Transverse colon (tissue), 4 donors: Measurements from ENCODE around the gene MAGI2. TPM values are rescaled to one million over a fixed set of nuclear protein-coding genes. Genes with fewer than 3 reads are reported as not detected.

Source experiments
- DNase-seq: peaks from one replicate; pipeline ENCODE4 v3.0.0-alpha.2; 2019
- H3K27ac ChIP-seq, 4 donors: fragments of 200-600 bp; sonication (generic); 2 replicates each; pipeline ENCODE4 v1.5.1; 2016 to 2018; ENCODE audit warnings: inconsistent platforms in 4 of 4
- H3K27me3 ChIP-seq: fragments of 200-600 bp; sonication (generic); 2 replicates; pipeline ENCODE4 v1.5.1; 2017; ENCODE audit warnings: inconsistent platforms
- H3K36me3 ChIP-seq, 4 donors: fragments of 200-600 bp; sonication (generic); 2 replicates each; pipeline ENCODE4 v1.5.1; 2017 to 2019; ENCODE audit warnings: inconsistent platforms in 4 of 4
- H3K4me1 ChIP-seq, 4 donors: fragments of 200-600 bp; sonication (generic); 2 replicates each; pipeline ENCODE4 v1.5.1; 2017 to 2020; ENCODE audit warnings: inconsistent platforms in 4 of 4
- H3K4me3 ChIP-seq, 4 donors: fragments of 200-600 bp; sonication (generic); 1 replicate in 1 of 4; 2 replicates in 3 of 4; pipeline versions ENCODE4 v1.5.1 to v1.6.1; 2017 to 2019; ENCODE audit warnings: inconsistent platforms in 4 of 4
- H3K9me3 ChIP-seq, 2 donors: fragments of 200-600 bp; sonication (generic); 2 replicates each; pipeline ENCODE4 v1.5.1; 2017 to 2019; ENCODE audit warnings: inconsistent platforms in 2 of 2
- CTCF ChIP-seq, 5 experiments: fragments of 200-600 bp in 3 of 5; fragments of 450-650 bp in 2 of 5; sonication (generic) in 3 of 5; IDR thresholded peaks; 1 replicate in 2 of 5; 2 replicates in 3 of 5; pipeline ENCODE4 v1.5.1; 2016 to 2017; ENCODE audit warnings: antibody characterized with exemption in 5 of 5, inconsistent platforms in 3 of 5, mild to moderate bottlenecking in 2 of 5, moderate library complexity in 1 of 5
- EP300 ChIP-seq: sonication (generic); formaldehyde crosslinking; IDR thresholded peaks from one replicate; pipeline ENCODE4 v1.6.1; 2017; ENCODE audit warnings: antibody characterized with exemption, low read depth
- POLR2A ChIP-seq: fragments of 450-650 bp; IDR thresholded peaks from one replicate; pipeline ENCODE4 v1.6.1; 2016; ENCODE audit warnings: antibody characterized with exemption, mild to moderate bottlenecking, moderate library complexity
- POLR2AphosphoS5 ChIP-seq, 3 donors: sonication (generic); formaldehyde crosslinking; IDR thresholded peaks; one replicate each; pipeline ENCODE4 v1.6.1; 2016; ENCODE audit warnings: antibody characterized with exemption in 3 of 3
- WGBS, 2 donors: methylation state at CpG; one replicate each; pipeline ENCODE4 v1.1.5; 2018; ENCODE audit warnings: low coverage in 1 of 2; 5-methylcytosine and 5-hydroxymethylcytosine counted together
- in situ Hi-C, 4 donors: fragments of 200-750 bp; cut with MboI; loops; one replicate each; pipeline versions ENCODE4 v1.15.0 to v1.15.1; 2017; ENCODE audit warnings: low sequenced_read_pairs in 3 of 4, low pct_ligation_motif_present in 1 of 4, low pct_unique_long_range_greater_than_20kb in 1 of 4
- intact Hi-C: fragments of 100-400 bp; cut with DNase I; formaldehyde crosslinking; loops from one replicate; pipeline ENCODE4 v1.15.1; 2023; ENCODE audit warnings: low total_unique reads
- total RNA-seq, 4 donors: library from RNA; depleted of rRNA; stranded (reverse); fragments of >200 nt; gene quantifications; one replicate each; pipeline ENCODE4 v1.1.0, GENCODE V29; 2016

Gene MAGI2
- total RNA-seq, 4 donors from 2014 or later: 1.6 to 9.7 (median 4.1) TPM

GRCh38 chr7:77989981-77990566 is 1463.4 kb downstream of the MAGI2 start:
- Histone ChIP-seq H3K27me3 (no peaks in the 10 kb centered on the region), H3K4me1 (peaks cover 0 to 9% (median 2%) of the 10 kb centered on the region in 4 donors), H3K27ac (peak overlapping the region; percentile 32 to 53 (median 38)), H3K36me3 (no peaks in the 10 kb centered on the region), H3K9me3 (no peaks in the 10 kb centered on the region), H3K4me3 (no peak overlapping the region)
- peak; percentile 80 for DNase-seq
- TF ChIP-seq CTCF (IDR thresholded peaks at IDR 0.05): peak in 2 of 5 experiments; percentile 22 to 25
- no peak for TF ChIP-seq EP300
- in situ Hi-C loops: no loop called here
- WGBS, 2 donors: 51% methylated on average over 6 of the region's 6 CpGs; no CpG with 5 or more reads in 1 of the 2 donors
- intact Hi-C loops: no loop called here

GRCh38 chr7:77985974-77986339 is 1467.5 kb downstream of the MAGI2 start:
- Histone ChIP-seq H3K36me3 (no peaks in the 10 kb centered on the region), H3K27ac (no peak overlapping the region), H3K9me3 (no peaks in the 10 kb centered on the region), H3K4me3 (no peak overlapping the region), H3K27me3 (no peaks in the 10 kb centered on the region), H3K4me1 (peaks cover 0 to 9% (median 2%) of the 10 kb centered on the region in 4 donors)
- intact Hi-C loops (no loop called here), in situ Hi-C loops (no loop called here)
- TF ChIP-seq POLR2AphosphoS5 (IDR thresholded peaks at IDR 0.05) (no peak), EP300 (no peak), CTCF (IDR thresholded peaks at IDR 0.05) (no peak), POLR2A (no peak)
- WGBS, 2 donors: 75 to 82% methylated on average over 3 of the region's 3 CpGs
- no peak for DNase-seq

- in situ Hi-C loops: no loop called here
- intact Hi-C loops: no loop called here
- Histone ChIP-seq H3K9me3 (no peaks in the 10 kb centered on the region), H3K27me3 (no peaks in the 10 kb centered on the region), H3K36me3 (no peaks in the 10 kb centered on the region), H3K4me1 (peaks cover 0 to 6% (median 2%) of the 10 kb centered on the region in 4 donors), H3K27ac (no peak overlapping the region), H3K4me3 (no peak overlapping the region)
- WGBS, 2 donors: 84 to 88% methylated on average over 4 to 12 of the region's 12 CpGs
- no peak for DNase-seq
- TF ChIP-seq EP300: no peak
- no peak for TF ChIP-seq POLR2AphosphoS5 (IDR thresholded peaks at IDR 0.05)
- TF ChIP-seq POLR2A: no peak
- no peak for TF ChIP-seq CTCF (IDR thresholded peaks at IDR 0.05)
Measured at GRCh38 chr7:77985232-77985973, 1468.1 kb downstream of the MAGI2 start.

- H3K4me3 ChIP-seq: no peak overlapping the region
- H3K4me1 ChIP-seq: no peaks in the 10 kb centered on the region
- H3K27ac ChIP-seq: no peak overlapping the region
- in situ Hi-C loops: no loop called here
- no peak for TF ChIP-seq POLR2A
- no peak for TF ChIP-seq POLR2AphosphoS5 (IDR thresholded peaks at IDR 0.05)
- TF ChIP-seq CTCF (IDR thresholded peaks at IDR 0.05): no peak
- no peak for TF ChIP-seq EP300
- no peak for DNase-seq
- no peaks in the 10 kb centered on the region for H3K36me3 ChIP-seq
- no peaks in the 10 kb centered on the region for H3K27me3 ChIP-seq
- no peaks in the 10 kb centered on the region for H3K9me3 ChIP-seq
- intact Hi-C loops: no loop called here
- 95% methylated on average over 4 of the region's 4 CpGs for WGBS, 2 donors
Measured at GRCh38 chr7:77983973-77984372, 1469.5 kb downstream of the MAGI2 start.
